ENCODE results near the gene HSPB2.

The HSPB2 gene

DNA sequence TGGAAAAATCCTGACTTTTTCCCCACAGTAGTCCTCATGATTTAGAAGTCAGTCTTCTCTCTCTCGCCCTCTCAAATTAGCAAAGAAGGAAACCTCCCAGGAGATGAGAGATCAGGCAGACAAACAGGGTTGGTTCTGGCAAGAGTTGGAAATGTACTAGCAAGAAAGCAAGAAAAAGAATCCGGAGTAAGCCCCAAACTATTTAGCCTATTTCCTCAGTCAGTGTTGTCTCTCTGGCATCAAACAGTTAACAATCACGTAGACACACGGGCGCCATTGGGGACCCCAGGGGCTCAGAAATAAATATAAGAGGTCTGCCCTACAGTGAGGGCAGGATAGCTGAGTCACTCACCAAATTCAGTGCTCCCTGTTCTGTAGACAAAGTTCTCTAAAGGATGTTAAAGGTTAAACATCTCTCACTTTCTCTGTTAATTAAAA is 10.8 kb downstream of the HSPB2 start:
- Histone ChIP-seq H3K9ac (ENCODE audit: low read depth, low read length, poor library complexity) (no peak overlapping the region), H4K91ac (ENCODE audit: low read depth, low read length, poor library complexity) (no peak overlapping the region), H2BK120ac (ENCODE audit: low read depth, low read length) (no peak overlapping the region), H3K27ac (replicated peaks; ENCODE audit: low read length) (peak overlapping the region; percentile 2), H3K36me3 (replicated peaks in 1 of 2; ENCODE audit: control insufficient read depth in 2 of 2, insufficient read depth in 2 of 2, low read length in 2 of 2) (no peaks in the 10 kb centered on the region), H2BK5ac (ENCODE audit: low read length) (no peak overlapping the region), H2BK12ac (ENCODE audit: low read length) (no peak overlapping the region), H4K8ac (ENCODE audit: low read depth, low read length) (no peak overlapping the region), H3K4me3 (ENCODE audit: low read length in 2 of 2) (no peak overlapping the region), H3K27me3 (ENCODE audit: control insufficient read depth in 3 of 3, insufficient read depth in 3 of 3, low read depth in 1 of 3, low read length in 3 of 3) (no peaks in the 10 kb centered on the region), H3K4ac (ENCODE audit: low read length) (no peak overlapping the region), H3K4me2 (ENCODE audit: insufficient read depth, low read length, poor library complexity, severe bottlenecking) (no peak overlapping the region), H3K9me3 (replicated peaks in 1 of 2; ENCODE audit: control insufficient read depth in 2 of 2, insufficient read depth in 1 of 2, low read depth in 1 of 2, low read length in 2 of 2) (no peaks in the 10 kb centered on the region), H3K18ac (ENCODE audit: low read length) (no peak overlapping the region), H2BK15ac (ENCODE audit: low read length) (no peak overlapping the region), H3K79me1 (ENCODE audit: low read depth, low read length) (no peaks in the 10 kb centered on the region), H3K14ac (ENCODE audit: low read length) (no peak overlapping the region), H2AFZ (ENCODE audit: low read length) (peak overlapping the region; percentile 89), H3K23ac (ENCODE audit: low read depth, low read length, poor library complexity) (no peak overlapping the region), H2AK5ac (ENCODE audit: low read depth, low read length) (no peak overlapping the region), H3K4me1 (ENCODE audit: control insufficient read depth in 2 of 2, insufficient read depth in 1 of 2, low read depth in 1 of 2, low read length in 2 of 2) (peaks cover 13 to 14% of the 10 kb centered on the region in 2 donors)
- no peak for DNase-seq (ENCODE audit: low spot score)
- no CpG with 5 or more reads among the region's 5 CpGs for WGBS, 2 donors (ENCODE audit: extremely low coverage in 2 of 2, insufficient read length in 2 of 2, insufficient replicate concordance in 1 of 2)

DNA sequence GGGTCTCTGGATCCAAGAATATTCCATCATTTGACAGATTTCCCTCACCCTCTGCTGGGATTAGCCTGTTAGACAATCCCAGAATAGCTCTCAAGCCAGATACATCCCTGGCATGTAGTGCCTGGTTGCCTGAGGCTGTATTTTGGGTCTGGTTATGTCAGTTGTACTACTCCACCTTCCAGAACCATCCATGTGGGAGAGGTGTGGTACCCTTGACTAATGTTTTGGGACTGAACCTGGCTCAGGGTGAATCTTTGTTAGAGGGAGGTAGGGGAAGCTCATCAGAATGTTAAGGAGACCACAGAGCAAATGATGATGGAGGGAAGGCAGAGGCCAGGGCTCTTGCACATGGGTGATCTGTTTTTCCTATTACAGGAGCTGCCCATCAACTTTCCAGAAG is 11.4 kb downstream of the HSPB2 start:
- DNase-seq (ENCODE audit: low spot score) = no peak
- H3K4me1 ChIP-seq (ENCODE audit: control insufficient read depth in 2 of 2, insufficient read depth in 1 of 2, low read depth in 1 of 2, low read length in 2 of 2) = peaks cover 10 to 12% of the 10 kb centered on the region in 2 donors
- no peak overlapping the region for H3K4me3 ChIP-seq (ENCODE audit: low read length in 2 of 2)
- H3K9ac ChIP-seq (ENCODE audit: low read depth, low read length, poor library complexity) = no peak overlapping the region
- no peak overlapping the region for H2BK15ac ChIP-seq (ENCODE audit: low read length)
- no peak overlapping the region for H2BK5ac ChIP-seq (ENCODE audit: low read length)
- no peak overlapping the region for H3K14ac ChIP-seq (ENCODE audit: low read length)
- no peaks in the 10 kb centered on the region for H3K79me1 ChIP-seq (ENCODE audit: low read depth, low read length)
- H2BK120ac ChIP-seq (ENCODE audit: low read depth, low read length) = no peak overlapping the region
- no peaks in the 10 kb centered on the region for H3K27me3 ChIP-seq (ENCODE audit: control insufficient read depth in 3 of 3, insufficient read depth in 3 of 3, low read depth in 1 of 3, low read length in 3 of 3)
- H2BK12ac ChIP-seq (ENCODE audit: low read length) = no peak overlapping the region
- no peak overlapping the region for H3K4me2 ChIP-seq (ENCODE audit: insufficient read depth, low read length, poor library complexity, severe bottlenecking)
- no peak overlapping the region for H3K18ac ChIP-seq (ENCODE audit: low read length)
- peak overlapping the region; percentile 89 for H2AFZ ChIP-seq (ENCODE audit: low read length)
- no peak overlapping the region for H3K4ac ChIP-seq (ENCODE audit: low read length)
- H3K23ac ChIP-seq (ENCODE audit: low read depth, low read length, poor library complexity) = no peak overlapping the region
- H2AK5ac ChIP-seq (ENCODE audit: low read depth, low read length) = no peak overlapping the region
- no peak overlapping the region for H4K8ac ChIP-seq (ENCODE audit: low read depth, low read length)
- no peak overlapping the region for H4K91ac ChIP-seq (ENCODE audit: low read depth, low read length, poor library complexity)
- H3K9me3 ChIP-seq (replicated peaks in 1 of 2; ENCODE audit: control insufficient read depth in 2 of 2, insufficient read depth in 1 of 2, low read depth in 1 of 2, low read length in 2 of 2) = no peaks in the 10 kb centered on the region
- H3K27ac ChIP-seq (replicated peaks; ENCODE audit: low read length) = no peak overlapping the region
- no peaks in the 10 kb centered on the region for H3K36me3 ChIP-seq (replicated peaks in 1 of 2; ENCODE audit: control insufficient read depth in 2 of 2, insufficient read depth in 2 of 2, low read length in 2 of 2)

DNA sequence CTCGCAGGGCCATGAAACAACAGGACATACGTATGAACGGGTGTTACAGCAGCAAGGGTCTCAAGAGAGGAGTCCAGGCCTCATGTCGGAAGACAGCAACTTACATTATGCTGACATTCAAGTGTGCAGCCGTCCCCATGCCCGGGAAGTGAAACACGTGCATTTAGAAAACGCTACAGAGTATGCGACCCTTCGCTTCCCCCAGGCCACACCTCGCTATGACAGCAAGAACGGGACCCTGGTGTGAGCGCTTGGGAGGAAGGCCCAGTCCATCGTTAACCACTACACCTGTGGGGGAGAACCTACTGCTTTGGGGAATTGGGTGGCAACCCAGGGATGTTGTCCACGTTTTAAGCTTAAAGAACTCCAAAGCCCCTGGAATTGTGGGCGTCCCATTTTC is 13.4 kb downstream of the HSPB2 start:
- Histone ChIP-seq H3K27me3 (ENCODE audit: control insufficient read depth in 3 of 3, insufficient read depth in 3 of 3, low read depth in 1 of 3, low read length in 3 of 3) (no peaks in the 10 kb centered on the region), H3K9me3 (replicated peaks in 1 of 2; ENCODE audit: control insufficient read depth in 2 of 2, insufficient read depth in 1 of 2, low read depth in 1 of 2, low read length in 2 of 2) (no peaks in the 10 kb centered on the region), H2BK120ac (ENCODE audit: low read depth, low read length) (no peak overlapping the region), H3K4me2 (ENCODE audit: insufficient read depth, low read length, poor library complexity, severe bottlenecking) (no peak overlapping the region), H3K4me3 (ENCODE audit: low read length in 2 of 2) (peak overlapping the region in 1 of 2 donors; percentile 67), H3K18ac (ENCODE audit: low read length) (peak overlapping the region; percentile 48), H2BK5ac (ENCODE audit: low read length) (no peak overlapping the region), H3K9ac (ENCODE audit: low read depth, low read length, poor library complexity) (no peak overlapping the region), H2AK5ac (ENCODE audit: low read depth, low read length) (peak overlapping the region; percentile 25), H4K91ac (ENCODE audit: low read depth, low read length, poor library complexity) (no peak overlapping the region), H2BK15ac (ENCODE audit: low read length) (peak overlapping the region; percentile 26), H2BK12ac (ENCODE audit: low read length) (peak overlapping the region; percentile 10), H3K14ac (ENCODE audit: low read length) (no peak overlapping the region), H3K36me3 (replicated peaks in 1 of 2; ENCODE audit: control insufficient read depth in 2 of 2, insufficient read depth in 2 of 2, low read length in 2 of 2) (peaks cover 0 to 2% of the 10 kb centered on the region in 2 donors), H3K23ac (ENCODE audit: low read depth, low read length, poor library complexity) (no peak overlapping the region), H4K8ac (ENCODE audit: low read depth, low read length) (no peak overlapping the region), H2AFZ (ENCODE audit: low read length) (peak overlapping the region; percentile 88), H3K27ac (replicated peaks; ENCODE audit: low read length) (no peak overlapping the region), H3K4me1 (ENCODE audit: control insufficient read depth in 2 of 2, insufficient read depth in 1 of 2, low read depth in 1 of 2, low read length in 2 of 2) (peaks cover 9 to 11% of the 10 kb centered on the region in 2 donors), H3K79me1 (ENCODE audit: low read depth, low read length) (no peaks in the 10 kb centered on the region), H3K4ac (ENCODE audit: low read length) (no peak overlapping the region)
- WGBS, 2 donors (ENCODE audit: extremely low coverage in 2 of 2, insufficient read length in 2 of 2, insufficient replicate concordance in 1 of 2) = no CpG with 5 or more reads among the region's 16 CpGs
- DNase-seq (ENCODE audit: low spot score) = no peak

DNA sequence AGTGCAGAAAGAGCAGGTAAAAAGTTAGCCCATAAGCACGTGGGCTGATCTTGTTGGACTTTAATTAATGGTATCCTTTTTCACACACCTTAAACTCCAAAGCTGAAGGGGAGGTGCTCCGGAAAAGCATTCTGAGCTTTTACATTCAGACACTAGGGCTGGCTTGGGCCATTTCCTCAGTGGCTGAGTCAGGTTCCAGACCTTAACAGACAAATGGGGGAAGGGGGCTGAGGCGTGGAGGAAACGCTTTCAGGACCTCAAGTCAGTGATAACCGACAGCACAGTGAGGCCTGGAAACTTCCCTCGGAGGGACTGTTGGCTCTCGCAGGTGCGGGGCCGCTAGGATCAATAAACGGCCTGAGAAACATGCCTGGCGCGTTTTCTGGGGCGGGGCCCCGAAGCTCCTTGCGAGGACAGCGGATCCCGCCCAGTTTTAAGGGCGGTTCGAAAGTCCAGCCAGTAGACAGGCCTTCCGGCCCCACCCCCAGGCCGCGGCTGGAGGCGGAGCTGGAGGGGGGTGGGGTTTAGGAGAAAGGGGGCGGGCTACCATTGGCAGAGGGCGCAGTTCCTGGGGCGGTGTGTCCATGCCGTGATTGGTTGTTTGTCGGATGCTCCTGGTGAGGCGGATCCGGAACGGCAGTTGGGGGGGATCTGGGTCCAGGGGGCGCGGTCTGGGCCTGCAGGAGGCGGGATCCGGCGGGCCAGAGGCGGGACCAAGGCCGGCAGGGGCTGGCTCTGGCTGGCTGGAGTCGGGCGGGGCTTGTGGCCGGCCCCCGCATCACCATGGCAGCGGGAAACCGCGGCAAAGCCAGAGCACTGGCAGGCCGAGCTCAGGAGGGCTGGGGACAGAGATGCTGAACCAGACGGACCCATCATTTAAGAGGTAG is 14.2 kb downstream of the HSPB2 start:
- Histone ChIP-seq H3K36me3 (replicated peaks in 1 of 2; ENCODE audit: control insufficient read depth in 2 of 2, insufficient read depth in 2 of 2, low read length in 2 of 2) (peaks cover 0 to 2% of the 10 kb centered on the region in 2 donors), H2BK120ac (ENCODE audit: low read depth, low read length) (no peak overlapping the region), H3K23ac (ENCODE audit: low read depth, low read length, poor library complexity) (peak overlapping the region; percentile 13), H3K9me3 (replicated peaks in 1 of 2; ENCODE audit: control insufficient read depth in 2 of 2, insufficient read depth in 1 of 2, low read depth in 1 of 2, low read length in 2 of 2) (no peaks in the 10 kb centered on the region), H3K27me3 (ENCODE audit: control insufficient read depth in 3 of 3, insufficient read depth in 3 of 3, low read depth in 1 of 3, low read length in 3 of 3) (no peaks in the 10 kb centered on the region), H3K14ac (ENCODE audit: low read length) (no peak overlapping the region), H3K9ac (ENCODE audit: low read depth, low read length, poor library complexity) (peak overlapping the region; percentile 68), H3K4me3 (ENCODE audit: low read length in 2 of 2) (peak overlapping the region; percentile 67 to 71), H2AFZ (ENCODE audit: low read length) (peak overlapping the region; percentile 88), H2BK12ac (ENCODE audit: low read length) (no peak overlapping the region), H3K79me1 (ENCODE audit: low read depth, low read length) (no peaks in the 10 kb centered on the region), H2BK15ac (ENCODE audit: low read length) (no peak overlapping the region), H3K4me2 (ENCODE audit: insufficient read depth, low read length, poor library complexity, severe bottlenecking) (peak overlapping the region; percentile 75), H3K4ac (ENCODE audit: low read length) (no peak overlapping the region), H3K27ac (replicated peaks; ENCODE audit: low read length) (peak overlapping the region; percentile 70), H2AK5ac (ENCODE audit: low read depth, low read length) (no peak overlapping the region), H4K91ac (ENCODE audit: low read depth, low read length, poor library complexity) (no peak overlapping the region), H4K8ac (ENCODE audit: low read depth, low read length) (no peak overlapping the region), H3K18ac (ENCODE audit: low read length) (peak overlapping the region; percentile 91), H2BK5ac (ENCODE audit: low read length) (no peak overlapping the region), H3K4me1 (ENCODE audit: control insufficient read depth in 2 of 2, insufficient read depth in 1 of 2, low read depth in 1 of 2, low read length in 2 of 2) (peaks cover 9 to 11% of the 10 kb centered on the region in 2 donors)
- WGBS, 2 donors (ENCODE audit: extremely low coverage in 2 of 2, insufficient read length in 2 of 2, insufficient replicate concordance in 1 of 2) = no CpG with 5 or more reads among the region's 47 CpGs
- peak; percentile 95 for DNase-seq (ENCODE audit: low spot score)
